GF-D8 (cell line): ENCODE results near the gene PASD1.

Experiments used
- DNase-seq: peaks from one replicate; lab custom pipeline; 2025; lab: John Stamatoyannopoulos, UW

Gene PASD1

GRCh38 chrX:151701531-151701930, 138.1 kb downstream of the PASD1 start:
- DNase-seq, result no peak

- DNase-seq, result no peak
Measured at GRCh38 chrX:151702026-151702714, 138.7 kb downstream of the PASD1 start.

GRCh38 chrX:151702741-151703340, 139.4 kb downstream of the PASD1 start:
- no peak for DNase-seq

- DNase-seq, result no peak
Measured at GRCh38 chrX:151703487-151703886, 140.0 kb downstream of the PASD1 start.

GRCh38 chrX:151704041-151704663, 140.7 kb downstream of the PASD1 start:
- DNase-seq, result no peak

- no peak for DNase-seq
Measured at GRCh38 chrX:151708821-151709220, 145.3 kb downstream of the PASD1 start.

GRCh38 chrX:151710457-151710856, 147.0 kb downstream of the PASD1 start:
- DNase-seq, result no peak

- DNase-seq, result no peak
Measured at GRCh38 chrX:151711154-151711553, 147.7 kb downstream of the PASD1 start.

GRCh38 chrX:151711787-151712186, 148.3 kb downstream of the PASD1 start:
- no peak for DNase-seq

- DNase-seq, result no peak
Measured at GRCh38 chrX:151712253-151712652, 148.8 kb downstream of the PASD1 start.

GRCh38 chrX:151713849-151714248, 150.4 kb downstream of the PASD1 start:
- no peak for DNase-seq

GRCh38 chrX:151714362-151714761, 150.9 kb downstream of the PASD1 start:
- DNase-seq, result no peak

- no peak for DNase-seq
Measured at GRCh38 chrX:151715752-151716151, 152.3 kb downstream of the PASD1 start, which contains the start of gene FATE1. FATE1 (plus strand) TSS chrX:151716035; CDS start chrX:151716120, 85 bp downstream.

GRCh38 chrX:151722241-151722846, 158.9 kb downstream of the PASD1 start:
- DNase-seq, result no peak

GRCh38 chrX:151723156-151723760, 159.8 kb downstream of the PASD1 start:
- no peak for DNase-seq

- no peak for DNase-seq
Measured at GRCh38 chrX:151724563-151725337, 161.3 kb downstream of the PASD1 start.

- DNase-seq, result no peak
Measured at GRCh38 chrX:151725338-151725614, 161.8 kb downstream of the PASD1 start.
